Caco-2 (cell line): ENCODE results near the gene ERMAP. TPM values are rescaled to one million over a fixed set of nuclear protein-coding genes. Genes with fewer than 3 reads are reported as not detected.

ENCODE experiments used
- BruUV-seq: library from RNA; stranded (reverse); fragments of 400-500 nt; replicated peaks from 2 replicates; lab custom pipeline; 2021; lab: Mats Ljungman, UMichigan
- CTCF ChIA-PET: fragments of 300-600 bp; sonication (Branson Sonifier 250); formaldehyde crosslinking; loops from one replicate; lab custom pipeline; 2022; ENCODE audit warnings: antibody characterized with exemption; lab: Charles Lee
- POLR2A ChIA-PET: fragments of 300-600 bp; sonication (Branson Sonifier 250); formaldehyde crosslinking; loops from one replicate; lab custom pipeline; 2022; ENCODE audit warnings: antibody characterized with exemption; lab: Charles Lee
- DNase-seq, 2 experiments: peaks; one replicate each; pipeline versions ENCODE4 v3.0.0 to v3.0.0-alpha.2; 2020 to 2022
- H3K27me3 ChIP-seq: replicated peaks from 2 replicates; pipeline ENCODE4 v1.6.0; 2011; ENCODE audit warnings: low read length; ENCODE audit not compliant: control insufficient read depth, insufficient read depth
- H3K36me3 ChIP-seq: 2 replicates; pipeline ENCODE4 v1.5.1; 2011; ENCODE audit warnings: low read length; ENCODE audit not compliant: control insufficient read depth, insufficient read depth
- H3K4me1 ChIP-seq: fragments of 250-450 bp; sonication (Bioruptor Pico); 2 replicates; pipeline ENCODE4 v1.5.1; 2020; ENCODE audit warnings: mild to moderate bottlenecking
- H3K4me3 ChIP-seq: 2 replicates; pipeline ENCODE4 v1.5.1; 2011; ENCODE audit warnings: low read depth, mild to moderate bottlenecking, control low read depth, low read length
- H3K9me3 ChIP-seq: fragments of 250-450 bp; sonication (Bioruptor Pico); 2 replicates; pipeline ENCODE4 v1.5.1; 2020; ENCODE audit warnings: mild to moderate bottlenecking, moderate library complexity
- H3K27ac Mint-ChIP-seq: one replicate; pipeline ENCODE4 v1.8.0; 2022; ENCODE audit warnings: mixed read lengths; ENCODE audit not compliant: unreplicated experiment
- H3K27me3 Mint-ChIP-seq: one replicate; pipeline ENCODE4 v1.8.0; 2022; ENCODE audit warnings: mixed read lengths; ENCODE audit not compliant: insufficient read depth, unreplicated experiment
- H3K36me3 Mint-ChIP-seq: one replicate; pipeline ENCODE4 v1.8.0; 2022; ENCODE audit warnings: mild to moderate bottlenecking, mixed read lengths; ENCODE audit not compliant: insufficient read depth, unreplicated experiment
- H3K4me1 Mint-ChIP-seq: one replicate; pipeline ENCODE4 v1.8.0; 2022; ENCODE audit warnings: low read depth, mixed read lengths; ENCODE audit not compliant: unreplicated experiment
- H3K4me3 Mint-ChIP-seq: one replicate; pipeline ENCODE4 v1.8.0; 2022; ENCODE audit warnings: mild to moderate bottlenecking, moderate library complexity, mixed read lengths; ENCODE audit not compliant: unreplicated experiment
- H3K9me3 Mint-ChIP-seq: one replicate; pipeline ENCODE4 v1.8.0; 2022; ENCODE audit warnings: mixed read lengths; ENCODE audit not compliant: unreplicated experiment
- intact Hi-C: fragments of 100-400 bp; cut with micrococcal nuclease; formaldehyde crosslinking; loops from one replicate; pipeline ENCODE4 v1.10.0; 2022; ENCODE audit not compliant: unreplicated experiment
- total RNA-seq: library from RNA; stranded (reverse); gene quantifications from 2 replicates; pipeline ENCODE4 v1.2.3, GENCODE V29; 2022
- TF ChIP-seq, protein P1 (sequence below), 2 experiments: fragments of 200-600 bp in 1 of 2; IDR thresholded peaks; 1 replicate in 1 of 2; 2 replicates in 1 of 2; pipeline versions ENCODE4 v1.5.1 to v1.8.0; 2011 to 2022; ENCODE audit warnings: antibody characterized with exemption in 1 of 2, control low read depth in 1 of 2, inconsistent platforms in 1 of 2, low read depth in 1 of 2, low read length in 1 of 2, mild to moderate bottlenecking in 1 of 2, moderate library complexity in 1 of 2; ENCODE audit not compliant: insufficient read depth in 1 of 2, severe bottlenecking in 1 of 2, unreplicated experiment in 1 of 2

ERMAP gene
- total RNA-seq, 1 experiment from 2014 or later, result 4.8 TPM

DNA sequence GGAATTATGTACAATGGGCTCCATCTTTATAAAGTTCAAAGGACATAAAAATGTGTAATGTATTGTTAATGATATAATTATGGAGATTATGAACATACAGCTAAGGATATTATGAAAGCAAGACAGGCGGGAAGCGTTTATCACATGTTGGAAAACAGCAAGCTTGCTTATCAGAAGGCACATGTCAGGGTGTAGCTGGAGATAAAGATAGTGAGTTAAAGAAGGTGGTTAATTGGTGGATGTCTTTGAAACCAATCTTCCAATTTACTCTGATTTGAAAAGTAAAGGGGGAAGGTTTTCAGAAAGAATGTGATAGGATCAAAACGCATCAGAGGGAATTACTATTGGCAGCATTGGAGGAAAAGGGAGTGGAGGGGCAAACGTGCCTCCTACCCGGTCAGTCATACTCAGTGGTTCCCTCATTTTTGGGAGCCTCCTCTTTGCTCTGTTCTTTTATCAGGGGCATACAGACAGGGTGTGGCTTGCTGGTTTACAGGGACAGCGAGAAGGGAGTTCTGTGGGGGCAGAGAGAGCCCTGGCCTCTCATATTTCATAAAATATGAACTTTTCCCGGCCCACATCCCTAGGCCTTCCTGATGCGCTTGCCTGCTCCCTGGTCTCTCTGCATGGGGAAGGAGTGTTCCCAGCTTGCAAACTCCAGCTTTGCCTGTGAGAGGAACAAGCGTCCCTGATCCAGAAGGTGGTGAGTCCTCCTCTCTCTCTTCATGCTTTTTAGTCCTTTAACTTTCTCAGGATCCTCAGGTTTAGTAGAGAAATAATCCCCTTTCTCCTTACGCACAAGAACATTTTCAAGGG, 8.3 kb downstream of the ERMAP start:
- Mint-ChIP-seq H3K4me3 (no peak overlapping the region), H3K4me1 (peaks cover 8% of the 10 kb centered on the region), H3K27me3 (no peaks in the 10 kb centered on the region), H3K36me3 (no peaks in the 10 kb centered on the region), H3K27ac (no peak overlapping the region), H3K9me3 (no peaks in the 10 kb centered on the region)
- Histone ChIP-seq H3K4me1 (0 out of 2 replicates have a peak, but pooled peaks cover 3% of the 10 kb centered on the region), H3K27me3 (no peaks in the 10 kb centered on the region), H3K36me3 (no peaks in the 10 kb centered on the region), H3K9me3 (no peaks in the 10 kb centered on the region), H3K4me3 (no peak overlapping the region)
- intact Hi-C loops, result no loop called here
- TF ChIP-seq, protein P1, sequence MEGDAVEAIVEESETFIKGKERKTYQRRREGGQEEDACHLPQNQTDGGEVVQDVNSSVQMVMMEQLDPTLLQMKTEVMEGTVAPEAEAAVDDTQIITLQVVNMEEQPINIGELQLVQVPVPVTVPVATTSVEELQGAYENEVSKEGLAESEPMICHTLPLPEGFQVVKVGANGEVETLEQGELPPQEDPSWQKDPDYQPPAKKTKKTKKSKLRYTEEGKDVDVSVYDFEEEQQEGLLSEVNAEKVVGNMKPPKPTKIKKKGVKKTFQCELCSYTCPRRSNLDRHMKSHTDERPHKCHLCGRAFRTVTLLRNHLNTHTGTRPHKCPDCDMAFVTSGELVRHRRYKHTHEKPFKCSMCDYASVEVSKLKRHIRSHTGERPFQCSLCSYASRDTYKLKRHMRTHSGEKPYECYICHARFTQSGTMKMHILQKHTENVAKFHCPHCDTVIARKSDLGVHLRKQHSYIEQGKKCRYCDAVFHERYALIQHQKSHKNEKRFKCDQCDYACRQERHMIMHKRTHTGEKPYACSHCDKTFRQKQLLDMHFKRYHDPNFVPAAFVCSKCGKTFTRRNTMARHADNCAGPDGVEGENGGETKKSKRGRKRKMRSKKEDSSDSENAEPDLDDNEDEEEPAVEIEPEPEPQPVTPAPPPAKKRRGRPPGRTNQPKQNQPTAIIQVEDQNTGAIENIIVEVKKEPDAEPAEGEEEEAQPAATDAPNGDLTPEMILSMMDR (IDR thresholded peaks at IDR 0.05; ENCODE audit: insufficient read depth in 1 of 2, low read depth in 1 of 2, low read length in 1 of 2, severe bottlenecking in 1 of 2, unreplicated experiment in 1 of 2), result no peak
- ChIA-PET POLR2A (no interaction called here), CTCF (no interaction called here)
- BruUV-seq, result no TSS peak
- no peak for DNase-seq

DNA sequence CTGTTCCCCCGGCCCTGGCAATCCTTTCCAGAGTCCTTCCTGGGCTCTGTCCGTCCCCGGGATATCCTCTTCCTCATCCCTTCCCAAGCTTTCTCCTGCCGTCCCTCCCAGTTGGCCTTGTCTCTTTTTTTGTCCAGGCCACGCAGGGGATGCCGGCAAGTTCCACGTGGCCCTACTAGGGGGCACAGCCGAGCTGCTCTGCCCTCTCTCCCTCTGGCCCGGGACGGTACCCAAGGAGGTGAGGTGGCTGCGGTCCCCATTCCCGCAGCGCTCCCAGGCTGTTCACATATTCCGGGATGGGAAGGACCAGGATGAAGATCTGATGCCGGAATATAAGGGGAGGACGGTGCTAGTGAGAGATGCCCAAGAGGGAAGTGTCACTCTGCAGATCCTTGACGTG, 13.7 kb downstream of the ERMAP start:
- no peaks in the 10 kb centered on the region for H3K9me3 ChIP-seq
- no peaks in the 10 kb centered on the region for H3K4me1 Mint-ChIP-seq
- TF ChIP-seq, protein P1 (IDR thresholded peaks at IDR 0.05; ENCODE audit: insufficient read depth in 1 of 2, low read depth in 1 of 2, low read length in 1 of 2, severe bottlenecking in 1 of 2, unreplicated experiment in 1 of 2), result no peak
- no peak for DNase-seq
- H3K27me3 ChIP-seq, result no peaks in the 10 kb centered on the region
- H3K9me3 Mint-ChIP-seq, result no peaks in the 10 kb centered on the region
- H3K27ac Mint-ChIP-seq, result no peak overlapping the region
- H3K36me3 Mint-ChIP-seq, result no peaks in the 10 kb centered on the region
- no peaks in the 10 kb centered on the region for H3K4me1 ChIP-seq
- intact Hi-C loops, result no loop called here
- no peaks in the 10 kb centered on the region for H3K27me3 Mint-ChIP-seq
- ChIA-PET CTCF (interaction anchor here (0.6 kb wide), 1 partner anchor 1104 kb away, joined by 3 read pairs; no protein-coding TSS in a partner anchor), POLR2A (no interaction called here)
- H3K4me3 ChIP-seq, result no peak overlapping the region
- H3K36me3 ChIP-seq, result no peaks in the 10 kb centered on the region
- no TSS peak for BruUV-seq
- no peak overlapping the region for H3K4me3 Mint-ChIP-seq

DNA sequence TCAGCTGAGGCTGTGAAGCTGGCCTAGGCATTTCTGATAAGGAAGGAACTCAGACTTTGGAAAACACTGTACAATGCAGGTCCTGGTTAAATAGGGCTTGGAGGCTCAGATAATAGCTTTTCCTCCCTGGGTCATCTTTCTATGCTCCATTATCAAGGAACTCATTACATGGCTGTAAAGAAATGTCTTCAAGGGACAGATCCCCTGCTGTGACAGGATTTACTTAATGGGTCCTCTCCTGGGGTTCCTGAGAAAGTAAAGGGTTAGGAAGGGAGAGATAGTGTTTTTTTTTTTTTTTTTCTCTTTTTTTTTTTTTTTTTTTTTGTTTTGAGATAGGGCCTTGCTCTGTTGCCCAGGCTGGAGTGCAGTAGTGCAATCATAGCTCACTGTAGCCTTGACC, 14.4 kb downstream of the ERMAP start:
- H3K4me3 Mint-ChIP-seq, result no peak overlapping the region
- no TSS peak for BruUV-seq

More for the DNA sequence above, 14.4 kb downstream of the ERMAP start:
- CTCF ChIA-PET, result interaction anchor here (0.6 kb wide), 3 partner anchors 28 to 1104 kb away, joined by 3 to 6 read pairs (median 4); no protein-coding TSS in a partner anchor
- no peaks in the 10 kb centered on the region for H3K36me3 Mint-ChIP-seq
- H3K4me1 ChIP-seq, result no peaks in the 10 kb centered on the region
- H3K27me3 Mint-ChIP-seq, result no peaks in the 10 kb centered on the region
- no peak overlapping the region for H3K27ac Mint-ChIP-seq
- no peak overlapping the region for H3K4me3 ChIP-seq
- no peaks in the 10 kb centered on the region for H3K4me1 Mint-ChIP-seq
- DNase-seq, result no peak
- H3K27me3 ChIP-seq, result no peaks in the 10 kb centered on the region
- no peaks in the 10 kb centered on the region for H3K36me3 ChIP-seq
- TF ChIP-seq, protein P1 (IDR thresholded peaks at IDR 0.05; ENCODE audit: insufficient read depth in 1 of 2, low read depth in 1 of 2, low read length in 1 of 2, severe bottlenecking in 1 of 2, unreplicated experiment in 1 of 2), result no peak
- intact Hi-C loops, result no loop called here
- no peaks in the 10 kb centered on the region for H3K9me3 Mint-ChIP-seq
- H3K9me3 ChIP-seq, result no peaks in the 10 kb centered on the region
- POLR2A ChIA-PET, result no interaction called here
